Common myeloid progenitor, CD34-positive (primary cell): ENCODE measurements around the gene SMG7.

ENCODE experiments used
- CTCF ChIA-PET: fragments of 350-600 bp; sonication (Branson Sonifier 250); formaldehyde crosslinking; loops from one replicate; lab custom pipeline; 2021; ENCODE audit warnings: antibody characterized with exemption; lab: Charles Lee
- POLR2A ChIA-PET: fragments of 350-600 bp; sonication (Branson Sonifier 250); formaldehyde crosslinking; loops from one replicate; lab custom pipeline; 2021; ENCODE audit warnings: antibody characterized with exemption; lab: Charles Lee
- DNase-seq, 3 donors: peaks; one replicate each; pipeline versions ENCODE4 v3.0.0 to v3.0.0-alpha.2; 2013
- H3K27ac ChIP-seq, 2 experiments: 1 replicate in 1 of 2; 2 replicates in 1 of 2; pipeline ENCODE4 v1.7.0; 2013; ENCODE audit warnings: inconsistent platforms in 2 of 2, low read length in 2 of 2, mild to moderate bottlenecking in 2 of 2, low read depth in 1 of 2, moderate library complexity in 1 of 2; ENCODE audit not compliant: severe bottlenecking in 2 of 2, insufficient read depth in 1 of 2, poor library complexity in 1 of 2
- H3K27me3 ChIP-seq, 5 experiments: replicated peaks in 2 of 5; 1 replicate in 3 of 5; 2 replicates in 2 of 5; pipeline versions ENCODE4 v1.6.1 to v1.7.0; 2013; ENCODE audit warnings: low read length in 4 of 5, mild to moderate bottlenecking in 2 of 5, moderate library complexity in 2 of 5, inconsistent platforms in 1 of 5; ENCODE audit not compliant: insufficient read depth in 5 of 5, control insufficient read depth in 4 of 5
- H3K36me3 ChIP-seq, 4 experiments: 1 replicate in 2 of 4; 2 replicates in 2 of 4; pipeline versions ENCODE4 v1.6.1 to v1.7.0; 2013; ENCODE audit warnings: low read length in 3 of 4, control low read depth in 1 of 4, mild to moderate bottlenecking in 1 of 4; ENCODE audit not compliant: control insufficient read depth in 4 of 4, insufficient read depth in 4 of 4
- H3K4me1 ChIP-seq, 4 experiments: 1 replicate in 3 of 4; 2 replicates in 1 of 4; pipeline versions ENCODE4 v1.6.1 to v1.7.1; 2013; ENCODE audit warnings: low read length in 3 of 4, mild to moderate bottlenecking in 3 of 4, control low read depth in 1 of 4, inconsistent platforms in 1 of 4, moderate library complexity in 1 of 4; ENCODE audit not compliant: control insufficient read depth in 4 of 4, insufficient read depth in 4 of 4; ENCODE audit errors: control extremely low read depth in 1 of 4
- H3K4me3 ChIP-seq, 7 experiments: 1 replicate in 4 of 7; 2 replicates in 3 of 7; pipeline versions ENCODE4 v1.5.1 to v1.7.0; 2013; ENCODE audit warnings: mild to moderate bottlenecking in 7 of 7, low read length in 6 of 7, moderate library complexity in 6 of 7, inconsistent platforms in 2 of 7, low read depth in 2 of 7, control low read depth in 1 of 7; ENCODE audit not compliant: insufficient read depth in 4 of 7, control insufficient read depth in 1 of 7; ENCODE audit errors: extremely low read depth in 1 of 7
- H3K9me3 ChIP-seq, 5 experiments: 1 replicate in 4 of 5; 2 replicates in 1 of 5; pipeline versions ENCODE4 v1.6.1 to v1.7.1; 2013; ENCODE audit warnings: low read length in 4 of 5, mild to moderate bottlenecking in 2 of 5, inconsistent platforms in 1 of 5, low read depth in 1 of 5, moderate library complexity in 1 of 5; ENCODE audit not compliant: control insufficient read depth in 4 of 5, insufficient read depth in 2 of 5; ENCODE audit errors: control extremely low read depth in 1 of 5
- WGBS: methylation state at CpG from one replicate; pipeline ENCODE4 v1.1.5; 2013; ENCODE audit not compliant: insufficient coverage; 5-methylcytosine and 5-hydroxymethylcytosine counted together

The SMG7 gene

GRCh38 chr1:183466781-183467180, 5.5 kb upstream of the SMG7 start:
- Histone ChIP-seq H3K4me1 (peaks cover 9 to 27% (median 17%) of the 10 kb centered on the region in 4 experiments), H3K9me3 (no peaks in the 10 kb centered on the region), H3K27ac (no peak overlapping the region), H3K27me3 (no peaks in the 10 kb centered on the region), H3K36me3 (no peaks in the 10 kb centered on the region), H3K4me3 (no peak overlapping the region)
- POLR2A ChIA-PET: no interaction called here
- whole genome bisulfite sequencing: no CpG with 5 or more reads among the region's 2 CpGs
- DNase-seq: peak in 1 of 3 donors; percentile 22
- CTCF ChIA-PET: interaction anchor here (1.4 kb wide), 1 partner anchor 32 kb away, joined by 3 read pairs; no protein-coding TSS in a partner anchor

- DNase-seq: no peak
- no peaks in the 10 kb centered on the region for H3K27me3 ChIP-seq
- H3K27ac ChIP-seq: no peak overlapping the region
- peaks cover 9 to 20% (median 16%) of the 10 kb centered on the region in 4 experiments for H3K4me1 ChIP-seq
- no peaks in the 10 kb centered on the region for H3K36me3 ChIP-seq
- CTCF ChIA-PET: interaction anchor here (0.9 to 1.4 kb wide), 2 partner anchors 31 to 158 kb away, joined by 3 read pairs; no protein-coding TSS in a partner anchor
- no peaks in the 10 kb centered on the region for H3K9me3 ChIP-seq
- 100% methylated on average over 1 of the region's 1 CpG for WGBS
- POLR2A ChIA-PET: no interaction called here
- H3K4me3 ChIP-seq: no peak overlapping the region
Measured at GRCh38 chr1:183467687-183468086, 4.6 kb upstream of the SMG7 start.

- peak overlapping the region; percentile 71 to 96 (median 87) for H3K4me3 ChIP-seq
- H3K9me3 ChIP-seq: no peaks in the 10 kb centered on the region
- peaks cover 18 to 41% (median 30%) of the 10 kb centered on the region in 4 experiments for H3K4me1 ChIP-seq
- 0% methylated on average over 13 of the region's 26 CpGs for WGBS
- peak overlapping the region; percentile 98 for H3K27ac ChIP-seq
- ChIA-PET CTCF (interaction anchor here (0.6 to 3.1 kb wide), 13 partner anchors 9 to 214 kb away, joined by 3 to 8 read pairs (median 4); no protein-coding TSS in a partner anchor), POLR2A (no interaction called here)
- no peaks in the 10 kb centered on the region for H3K27me3 ChIP-seq
- H3K36me3 ChIP-seq: peaks cover 0 to 5% (median 0%) of the 10 kb centered on the region in 4 experiments
- DNase-seq: peak; percentile 88 to 96 (median 92)
Measured at GRCh38 chr1:183470147-183470960, 1.9 kb upstream of the SMG7 start.

- Histone ChIP-seq H3K4me1 (peaks cover 26 to 49% (median 37%) of the 10 kb centered on the region in 4 experiments), H3K36me3 (peaks cover 0 to 5% (median 0%) of the 10 kb centered on the region in 4 experiments), H3K9me3 (no peaks in the 10 kb centered on the region), H3K27ac (peak overlapping the region; percentile 98), H3K4me3 (peak overlapping the region; percentile 71 to 96 (median 87)), H3K27me3 (no peaks in the 10 kb centered on the region)
- WGBS: 0% methylated on average over 32 of the region's 47 CpGs
- ChIA-PET CTCF (interaction anchor here (0.9 to 3.1 kb wide), 13 partner anchors 9 to 157 kb away, joined by 3 to 8 read pairs (median 4); no protein-coding TSS in a partner anchor), POLR2A (no interaction called here)
- DNase-seq: peak; percentile 83 to 92 (median 91)
Measured at GRCh38 chr1:183470961-183471742, 1.1 kb upstream of the SMG7 start.

GRCh38 chr1:183471743-183472487, 384 bp upstream of the SMG7 start:
- H3K36me3 ChIP-seq: peaks cover 0 to 5% (median 0%) of the 10 kb centered on the region in 4 experiments
- ChIA-PET CTCF (interaction anchor here (0.6 to 3.1 kb wide), 4 partner anchors 37 to 503 kb away, joined by 3 to 8 read pairs (median 4); no protein-coding TSS in a partner anchor), POLR2A (interaction anchor here (0.5 kb wide), 1 partner anchor 20 kb away, joined by 3 read pairs; no protein-coding TSS in a partner anchor)
- DNase-seq: peak; percentile 96 to 98 (median 98)
- H3K4me1 ChIP-seq: peaks cover 30 to 56% (median 43%) of the 10 kb centered on the region in 4 experiments
- H3K27me3 ChIP-seq: no peaks in the 10 kb centered on the region
- peak overlapping the region; percentile 87 to 96 (median 95) for H3K4me3 ChIP-seq
- no peaks in the 10 kb centered on the region for H3K9me3 ChIP-seq
- 0% methylated on average over 22 of the region's 42 CpGs for WGBS
- peak overlapping the region; percentile 98 for H3K27ac ChIP-seq

- DNase-seq: no peak
- WGBS: 35% methylated on average over 7 of the region's 9 CpGs
- H3K9me3 ChIP-seq: no peaks in the 10 kb centered on the region
- ChIA-PET CTCF (interaction anchor here (1.1 to 2.1 kb wide), 5 partner anchors 9 to 67 kb away, joined by 3 to 5 read pairs (median 3); no protein-coding TSS in a partner anchor), POLR2A (interaction anchor here (0.5 kb wide), 1 partner anchor 31 kb away, joined by 5 read pairs; no protein-coding TSS in a partner anchor)
- H3K4me1 ChIP-seq: peaks cover 40 to 68% (median 53%) of the 10 kb centered on the region in 4 experiments
- H3K36me3 ChIP-seq: peaks cover 0 to 5% (median 0%) of the 10 kb centered on the region in 4 experiments
- no peaks in the 10 kb centered on the region for H3K27me3 ChIP-seq
- peak overlapping the region; percentile 98 for H3K27ac ChIP-seq
- peak overlapping the region; percentile 79 to 96 (median 93) for H3K4me3 ChIP-seq
Measured at GRCh38 chr1:183473217-183473536, 878 bp downstream of the SMG7 start.
